NB4 (cell line): ENCODE data around the gene INSYN2A.

Experiments used
- CTCF ChIP-seq: IDR thresholded peaks from one replicate; pipeline ENCODE4 v1.5.1; 2012; ENCODE audit warnings: low read depth, low read length
- MAX ChIP-seq: IDR thresholded peaks from 2 replicates; pipeline ENCODE4 v1.6.1; 2011; ENCODE audit warnings: low read depth, low read length
- POLR2A ChIP-seq: IDR thresholded peaks from 2 replicates; pipeline ENCODE4 v1.6.1; 2011; ENCODE audit warnings: mild to moderate bottlenecking; ENCODE audit not compliant: insufficient read length; ENCODE audit errors: extremely low read depth

GRCh38 chr10:127149501-127150081 is 46.8 kb downstream of the INSYN2A start:
- TF ChIP-seq POLR2A (no peak), MAX (no peak), CTCF (no peak)
